SK-N-SH (cell line): ENCODE measurements around the gene GLT6D1. TPM values are rescaled to one million over a fixed set of nuclear protein-coding genes. Genes with fewer than 3 reads are reported as not detected.

Experiments
- CTCF ChIA-PET: fragments of 300-600, 350-600 bp; formaldehyde crosslinking; extraction: SDS; loops from one replicate; lab custom pipeline; 2021; lab: Yijun Ruan, JAX
- POLR2A ChIA-PET: fragments of 350-600 bp; sonication (Branson Sonifier 250); formaldehyde crosslinking; extraction: SDS; loops from one replicate; lab custom pipeline; 2020; ENCODE audit warnings: antibody characterized with exemption, inconsistent platforms; lab: Yijun Ruan, JAX
- DNase-seq: peaks from one replicate; pipeline ENCODE4 v3.0.0; 2012
- H2AFZ ChIP-seq: fragments of 200-600 bp; sonication (generic); 2 replicates; pipeline ENCODE4 v1.8.1; 2016; ENCODE audit warnings: antibody characterized with exemption, mild to moderate bottlenecking, low read depth
- H3F3A ChIP-seq: fragments of 200-600 bp; sonication (generic); replicated peaks from 2 replicates; pipeline ENCODE3; 2016; ENCODE audit warnings: antibody characterized with exemption, mild to moderate bottlenecking; ENCODE audit not compliant: insufficient read depth
- H3K27ac ChIP-seq, 2 experiments: fragments of 200-500 bp in 1 of 2; fragments of 200-600 bp in 1 of 2; sonication (Bioruptor generic) in 1 of 2; sonication (generic), shearing (Covaris generic) in 1 of 2; 2 replicates each; pipeline versions ENCODE4 v1.5.1 to v1.6.1; 2014 to 2016; ENCODE audit warnings: low read depth in 2 of 2, inconsistent platforms in 1 of 2, low read length in 1 of 2, mild to moderate bottlenecking in 1 of 2, mixed read lengths in 1 of 2
- H3K27me3 ChIP-seq: fragments of 200-600 bp; sonication (generic), shearing (Covaris generic); 2 replicates; pipeline ENCODE4 v1.6.1; 2016; ENCODE audit warnings: mixed run types; ENCODE audit not compliant: insufficient read depth
- H3K36me3 ChIP-seq, 2 experiments: fragments of 200-500 bp in 1 of 2; fragments of 200-600 bp in 1 of 2; sonication (Bioruptor generic) in 1 of 2; sonication (generic) in 1 of 2; replicated peaks in 1 of 2; 2 replicates each; pipeline versions ENCODE3 to v1.5.1; 2014 to 2016; ENCODE audit warnings: low read length in 1 of 2, mild to moderate bottlenecking in 1 of 2; ENCODE audit not compliant: insufficient read depth in 2 of 2, control insufficient read depth in 1 of 2
- H3K4me1 ChIP-seq, 2 experiments: fragments of 200-500 bp in 1 of 2; fragments of 200-600 bp in 1 of 2; sonication (Bioruptor generic) in 1 of 2; sonication (generic), shearing (Covaris generic) in 1 of 2; 2 replicates each; pipeline versions ENCODE4 v1.5.1 to v1.6.1; 2014 to 2016; ENCODE audit warnings: low read depth in 1 of 2, low read length in 1 of 2, mixed run types in 1 of 2; ENCODE audit not compliant: insufficient read depth in 2 of 2, control insufficient read depth in 1 of 2
- H3K4me2 ChIP-seq: fragments of 200-600 bp; sonication (generic), shearing (Covaris generic); 2 replicates; pipeline ENCODE4 v1.6.1; 2017; ENCODE audit warnings: mixed run types
- H3K4me3 ChIP-seq, 2 experiments: fragments of 200-500 bp in 1 of 2; fragments of 200-600 bp in 1 of 2; sonication (Bioruptor generic) in 1 of 2; sonication (generic), shearing (Covaris generic) in 1 of 2; 2 replicates each; pipeline versions ENCODE4 v1.5.1 to v1.8.1; 2014 to 2016; ENCODE audit warnings: low read depth in 2 of 2, inconsistent platforms in 1 of 2, low read length in 1 of 2, mild to moderate bottlenecking in 1 of 2, mixed read lengths in 1 of 2, moderate library complexity in 1 of 2
- H3K79me2 ChIP-seq: fragments of 200-600 bp; sonication (generic); 2 replicates; pipeline ENCODE4 v1.8.1; 2017; ENCODE audit warnings: mild to moderate bottlenecking; ENCODE audit not compliant: insufficient read depth
- H3K9ac ChIP-seq: fragments of 200-600 bp; sonication (generic); 2 replicates; pipeline ENCODE4 v1.6.1; 2017; ENCODE audit warnings: mixed run types
- H3K9me2 ChIP-seq: fragments of 200-600 bp; sonication (generic); 2 replicates; pipeline ENCODE4 v1.6.1; 2017; ENCODE audit warnings: mixed run types
- H3K9me3 ChIP-seq: fragments of 200-600 bp; sonication (generic); 2 replicates; pipeline ENCODE4 v1.6.1; 2017; ENCODE audit warnings: mixed run types, mild to moderate bottlenecking, moderate library complexity
- H4K20me1 ChIP-seq: fragments of 200-600 bp; sonication (generic); 2 replicates; pipeline ENCODE4 v1.6.1; 2017; ENCODE audit warnings: mild to moderate bottlenecking, mixed run types; ENCODE audit not compliant: insufficient read depth
- CHD2 ChIP-seq: fragments of 150-350 bp; IDR thresholded peaks from 2 replicates; pipeline ENCODE4 v1.6.1; 2018; ENCODE audit warnings: low read length; ENCODE audit not compliant: partially characterized antibody
- ELF1 ChIP-seq: IDR thresholded peaks from 2 replicates; pipeline ENCODE4 v1.4.0; 2012
- EP300 ChIP-seq, 2 experiments: IDR thresholded peaks; 2 replicates each; pipeline versions ENCODE4 v1.4.0 to v1.6.1; 2012; ENCODE audit warnings: borderline replicate concordance in 1 of 2, low read depth in 1 of 2, low read length in 1 of 2
- GABPA ChIP-seq: IDR thresholded peaks from 2 replicates; pipeline ENCODE4 v1.4.0; 2012; ENCODE audit warnings: low read depth, mild to moderate bottlenecking
- GATA2 ChIP-seq: sonication (generic); formaldehyde crosslinking; IDR thresholded peaks from 2 replicates; pipeline ENCODE4 v1.5.0; 2020; ENCODE audit warnings: mild to moderate bottlenecking, missing genetic modification reagents
- JUND ChIP-seq: IDR thresholded peaks from 2 replicates; pipeline ENCODE4 v1.4.0; 2012
- MEF2A ChIP-seq: IDR thresholded peaks from 2 replicates; pipeline ENCODE4 v1.4.0; 2012; ENCODE audit warnings: low read depth, borderline replicate concordance
- NFIC ChIP-seq: IDR thresholded peaks from 2 replicates; pipeline ENCODE4 v1.4.0; 2012; ENCODE audit warnings: borderline replicate concordance
- POLR2AphosphoS5 ChIP-seq: IDR thresholded peaks from 2 replicates; pipeline ENCODE4 v1.6.1; 2012; ENCODE audit warnings: low read depth, low read length
- RCOR1 ChIP-seq: fragments of 150-350 bp; IDR thresholded peaks from 2 replicates; pipeline ENCODE4 v1.6.1; 2017; ENCODE audit warnings: antibody characterized with exemption, low read length
- RFX5 ChIP-seq: IDR thresholded peaks from 2 replicates; pipeline ENCODE4 v1.6.1; 2012; ENCODE audit warnings: mild to moderate bottlenecking, improper control_type of control experiment, low read length
- SIN3A ChIP-seq: IDR thresholded peaks from 2 replicates; pipeline ENCODE4 v1.6.1; 2012; ENCODE audit warnings: low read depth, mild to moderate bottlenecking, low read length, moderate library complexity, borderline replicate concordance
- SMC3 ChIP-seq: IDR thresholded peaks from 2 replicates; pipeline ENCODE4 v1.6.1; 2012; ENCODE audit warnings: low read depth, low read length, improper control_type of control experiment
- WGBS: methylation state at CpG from one replicate; pipeline ENCODE4 v1.1.6; 2017; ENCODE audit warnings: low lambda C conversion rate; 5-methylcytosine and 5-hydroxymethylcytosine counted together
- polyA plus RNA-seq, 3 experiments: library from polyadenylated mRNA; depleted of rRNA; stranded (reverse); fragments of >200 nt; gene quantifications; 2 replicates each; pipeline ENCODE4 v1.2.3, GENCODE V29; 2012
- TF ChIP-seq, protein P1 (sequence below): IDR thresholded peaks from 2 replicates; pipeline ENCODE4 v1.6.1; 2012; ENCODE audit warnings: mild to moderate bottlenecking, low read depth, low read length, moderate library complexity
- TF ChIP-seq, protein P2 (sequence below): fragments of 200-600 bp; sonication (generic); IDR thresholded peaks from 2 replicates; pipeline ENCODE4 v1.6.1; 2017; ENCODE audit warnings: antibody characterized with exemption, mild to moderate bottlenecking, moderate library complexity
- TF ChIP-seq, protein P3 (sequence below): IDR thresholded peaks from 2 replicates; pipeline ENCODE4 v1.4.0; 2012; ENCODE audit warnings: low read depth

Gene GLT6D1
- polyA plus RNA-seq, 1 of the 3 experiments (the other 2 are of a cell fraction): not detected

DNA sequence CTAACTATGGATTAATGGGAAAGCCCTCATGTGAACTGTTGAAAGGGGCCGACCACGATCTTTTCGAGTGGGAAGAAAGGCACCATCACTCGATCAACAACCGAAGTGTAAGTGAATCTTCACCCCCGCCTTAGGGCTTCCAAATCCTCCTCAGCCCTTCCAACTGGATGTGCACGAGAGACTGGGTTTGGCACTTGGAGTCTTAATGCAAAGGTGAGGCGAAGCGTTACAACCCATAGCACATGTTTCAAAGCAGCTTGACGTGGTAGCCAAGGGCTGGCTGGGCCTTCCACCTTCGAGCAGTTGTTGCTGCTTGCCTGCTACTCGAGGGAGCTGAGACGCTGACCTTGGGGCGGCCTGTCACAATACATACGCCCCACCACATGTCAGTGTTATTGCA lies 18.1 kb upstream of the GLT6D1 start:
- Histone ChIP-seq H3K4me1 (no peaks in the 10 kb centered on the region; a peak in 1 of 4 replicates), H4K20me1 (no peaks in the 10 kb centered on the region), H3K79me2 (no peaks in the 10 kb centered on the region), H3K4me3 (no peak overlapping the region)
- POLR2A ChIA-PET: no interaction called here
- TF ChIP-seq JUND: no peak
- TF ChIP-seq CHD2: no peak
- TF ChIP-seq EP300 (IDR thresholded peaks at IDR 0.05; ENCODE audit: borderline replicate concordance in 1 of 2, low read depth in 1 of 2, low read length in 1 of 2): no peak
- TF ChIP-seq RCOR1: no peak
- TF ChIP-seq GABPA: no peak
- TF ChIP-seq, all 33 proteins: peak for 0
- Histone ChIP-seq H3K27ac (no peak overlapping the region), H3K4me2 (no peak overlapping the region), H3K9me3 (no peaks in the 10 kb centered on the region), H3K9me2 (no peaks in the 10 kb centered on the region), H3K9ac (no peak overlapping the region), H3K27me3 (no peaks in the 10 kb centered on the region), H2AFZ (no peak overlapping the region), H3F3A (no peaks in the 10 kb centered on the region), H3K36me3 (no peaks in the 10 kb centered on the region)
- no peak for DNase-seq
- CTCF ChIA-PET: no interaction called here
- 39% methylated on average over 15 of the region's 15 CpGs for WGBS

DNA sequence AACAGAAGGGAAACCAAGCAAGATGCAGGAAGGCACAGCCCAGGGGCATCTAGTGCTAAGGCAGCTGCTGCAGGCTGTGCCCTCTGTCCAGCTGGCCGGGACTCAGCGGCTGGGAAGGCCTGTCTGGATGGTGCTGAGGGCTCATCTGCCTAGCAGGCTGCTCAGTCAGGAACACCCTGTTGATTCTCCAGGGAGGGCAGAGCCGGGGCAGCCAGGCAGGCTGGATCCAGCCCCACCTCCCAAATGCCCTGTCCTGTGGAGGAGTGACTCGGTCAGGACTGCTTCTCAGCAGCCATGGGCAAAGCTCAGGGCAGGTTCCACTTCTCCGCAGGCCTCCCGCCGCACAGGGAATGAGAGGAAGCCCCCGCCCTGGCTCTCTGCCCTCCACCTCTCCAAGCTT lies 16.0 kb upstream of the GLT6D1 start:
- no peaks in the 10 kb centered on the region for H3K27me3 ChIP-seq
- DNase-seq: peak; percentile 34
- H3K27ac ChIP-seq: no peak overlapping the region
- no peak overlapping the region for H3K9ac ChIP-seq
- no peaks in the 10 kb centered on the region for H3K9me2 ChIP-seq
- no peaks in the 10 kb centered on the region for H3K36me3 ChIP-seq
- no peak overlapping the region for H3K4me2 ChIP-seq
- H3F3A ChIP-seq: no peaks in the 10 kb centered on the region
- H2AFZ ChIP-seq: no peak overlapping the region
- H3K4me1 ChIP-seq: no peaks in the 10 kb centered on the region; a peak in 1 of 4 replicates
- H3K4me3 ChIP-seq: no peak overlapping the region
- POLR2A ChIA-PET: no interaction called here
- no peak for TF ChIP-seq GATA2
- TF ChIP-seq CHD2: no peak
- TF ChIP-seq, protein P1, sequence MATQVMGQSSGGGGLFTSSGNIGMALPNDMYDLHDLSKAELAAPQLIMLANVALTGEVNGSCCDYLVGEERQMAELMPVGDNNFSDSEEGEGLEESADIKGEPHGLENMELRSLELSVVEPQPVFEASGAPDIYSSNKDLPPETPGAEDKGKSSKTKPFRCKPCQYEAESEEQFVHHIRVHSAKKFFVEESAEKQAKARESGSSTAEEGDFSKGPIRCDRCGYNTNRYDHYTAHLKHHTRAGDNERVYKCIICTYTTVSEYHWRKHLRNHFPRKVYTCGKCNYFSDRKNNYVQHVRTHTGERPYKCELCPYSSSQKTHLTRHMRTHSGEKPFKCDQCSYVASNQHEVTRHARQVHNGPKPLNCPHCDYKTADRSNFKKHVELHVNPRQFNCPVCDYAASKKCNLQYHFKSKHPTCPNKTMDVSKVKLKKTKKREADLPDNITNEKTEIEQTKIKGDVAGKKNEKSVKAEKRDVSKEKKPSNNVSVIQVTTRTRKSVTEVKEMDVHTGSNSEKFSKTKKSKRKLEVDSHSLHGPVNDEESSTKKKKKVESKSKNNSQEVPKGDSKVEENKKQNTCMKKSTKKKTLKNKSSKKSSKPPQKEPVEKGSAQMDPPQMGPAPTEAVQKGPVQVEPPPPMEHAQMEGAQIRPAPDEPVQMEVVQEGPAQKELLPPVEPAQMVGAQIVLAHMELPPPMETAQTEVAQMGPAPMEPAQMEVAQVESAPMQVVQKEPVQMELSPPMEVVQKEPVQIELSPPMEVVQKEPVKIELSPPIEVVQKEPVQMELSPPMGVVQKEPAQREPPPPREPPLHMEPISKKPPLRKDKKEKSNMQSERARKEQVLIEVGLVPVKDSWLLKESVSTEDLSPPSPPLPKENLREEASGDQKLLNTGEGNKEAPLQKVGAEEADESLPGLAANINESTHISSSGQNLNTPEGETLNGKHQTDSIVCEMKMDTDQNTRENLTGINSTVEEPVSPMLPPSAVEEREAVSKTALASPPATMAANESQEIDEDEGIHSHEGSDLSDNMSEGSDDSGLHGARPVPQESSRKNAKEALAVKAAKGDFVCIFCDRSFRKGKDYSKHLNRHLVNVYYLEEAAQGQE: no peak
- TF ChIP-seq SMC3: no peak
- TF ChIP-seq SIN3A: no peak
- TF ChIP-seq MEF2A: no peak
- TF ChIP-seq POLR2AphosphoS5: no peak
- TF ChIP-seq, protein P2, sequence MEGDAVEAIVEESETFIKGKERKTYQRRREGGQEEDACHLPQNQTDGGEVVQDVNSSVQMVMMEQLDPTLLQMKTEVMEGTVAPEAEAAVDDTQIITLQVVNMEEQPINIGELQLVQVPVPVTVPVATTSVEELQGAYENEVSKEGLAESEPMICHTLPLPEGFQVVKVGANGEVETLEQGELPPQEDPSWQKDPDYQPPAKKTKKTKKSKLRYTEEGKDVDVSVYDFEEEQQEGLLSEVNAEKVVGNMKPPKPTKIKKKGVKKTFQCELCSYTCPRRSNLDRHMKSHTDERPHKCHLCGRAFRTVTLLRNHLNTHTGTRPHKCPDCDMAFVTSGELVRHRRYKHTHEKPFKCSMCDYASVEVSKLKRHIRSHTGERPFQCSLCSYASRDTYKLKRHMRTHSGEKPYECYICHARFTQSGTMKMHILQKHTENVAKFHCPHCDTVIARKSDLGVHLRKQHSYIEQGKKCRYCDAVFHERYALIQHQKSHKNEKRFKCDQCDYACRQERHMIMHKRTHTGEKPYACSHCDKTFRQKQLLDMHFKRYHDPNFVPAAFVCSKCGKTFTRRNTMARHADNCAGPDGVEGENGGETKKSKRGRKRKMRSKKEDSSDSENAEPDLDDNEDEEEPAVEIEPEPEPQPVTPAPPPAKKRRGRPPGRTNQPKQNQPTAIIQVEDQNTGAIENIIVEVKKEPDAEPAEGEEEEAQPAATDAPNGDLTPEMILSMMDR: no peak
- no peak for TF ChIP-seq RFX5
- no peak for TF ChIP-seq GABPA
- no peak for TF ChIP-seq RCOR1
- no peak for TF ChIP-seq NFIC
- TF ChIP-seq, protein P3, sequence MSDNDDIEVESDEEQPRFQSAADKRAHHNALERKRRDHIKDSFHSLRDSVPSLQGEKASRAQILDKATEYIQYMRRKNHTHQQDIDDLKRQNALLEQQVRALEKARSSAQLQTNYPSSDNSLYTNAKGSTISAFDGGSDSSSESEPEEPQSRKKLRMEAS: no peak
- TF ChIP-seq ELF1: no peak
- no peaks in the 10 kb centered on the region for H3K79me2 ChIP-seq
- no peaks in the 10 kb centered on the region for H3K9me3 ChIP-seq
- CTCF ChIA-PET: no interaction called here
- no peaks in the 10 kb centered on the region for H4K20me1 ChIP-seq
- WGBS: no CpG with 5 or more reads among the region's 8 CpGs
